Ovary (tissue), 9 donors: Measurements from ENCODE around the gene SAMD4A. TPM values are rescaled to one million over a fixed set of nuclear protein-coding genes. Genes with fewer than 3 reads are reported as not detected.

Source experiments
- DNase-seq, 5 donors: peaks; one replicate each; pipeline ENCODE4 v3.0.0-alpha.2; 2019 to 2020
- H3K27ac ChIP-seq, 2 donors: fragments of 200-600 bp; one replicate each; pipeline versions ENCODE4 v1.5.1 to v1.8.0; 2019 to 2022
- H3K27me3 ChIP-seq: fragments of 200-600 bp; one replicate; pipeline ENCODE4 v1.8.0; 2022
- H3K36me3 ChIP-seq: fragments of 200-600 bp; sonication (generic); one replicate; pipeline ENCODE4 v1.5.1; 2019
- H3K4me1 ChIP-seq: one replicate; pipeline ENCODE4 v1.8.1; 2013; ENCODE audit warnings: mild to moderate bottlenecking, moderate library complexity; ENCODE audit not compliant: insufficient read depth
- H3K4me3 ChIP-seq: fragments of 200-600 bp; sonication (generic); one replicate; pipeline ENCODE4 v1.5.1; 2017
- H3K9me3 ChIP-seq, 2 donors: fragments of 200-600 bp in 1 of 2; sonication (generic) in 1 of 2; one replicate each; pipeline versions ENCODE4 v1.5.1 to v1.8.1; 2013 to 2019; ENCODE audit warnings: mild to moderate bottlenecking in 1 of 2, moderate library complexity in 1 of 2
- EP300 ChIP-seq: sonication (generic); formaldehyde crosslinking; IDR thresholded peaks from one replicate; pipeline ENCODE4 v1.6.1; 2017; ENCODE audit warnings: antibody characterized with exemption
- POLR2A ChIP-seq: fragments of 450-650 bp; IDR thresholded peaks from one replicate; pipeline ENCODE4 v1.6.1; 2017; ENCODE audit warnings: antibody characterized with exemption, mild to moderate bottlenecking, moderate library complexity
- WGBS, 3 donors: extraction: QIAGEN DNeasy Blood & Tissue Kit in 1 of 3; methylation state at CpG; one replicate each; pipeline versions ENCODE4 v1.1.5 to v1.1.7; 2013 to 2017; 5-methylcytosine and 5-hydroxymethylcytosine counted together
- intact Hi-C, 4 donors: fragments of 100-400 bp; cut with DNase I; formaldehyde crosslinking; loops; one replicate each; pipeline versions ENCODE4 v1.11.0 to v1.15.1; 2022 to 2023
- polyA plus RNA-seq, 2 donors: library from polyadenylated mRNA; stranded (reverse); fragments of 200-250 nt in 1 of 2; fragments of 350-450 nt in 1 of 2; fragmentation: Illumina TruSeq in 1 of 2; extraction: RNeasy Lipid Tissue Mini Kit (QIAGEN cat#74804) in 1 of 2; gene quantifications; one replicate each; pipeline ENCODE4 v1.2.3, GENCODE V29; 2013 to 2014
- total RNA-seq, 7 donors: library from RNA; depleted of rRNA in 2 of 7; stranded (reverse); fragments of >200 nt in 2 of 7; fragmentation: NEBNext Ultra II Directional in 3 of 7; extraction: Animal tissue kit (Norgen Biotek cat#: 25700) in 3 of 7; gene quantifications; one replicate each; pipeline versions ENCODE4 v1.1.0 to v1.2.4, GENCODE V29; 2016 to 2023
- TF ChIP-seq, protein P1 (sequence below), 3 donors: fragments of 450-650 bp in 2 of 3; fragments of 200-600 bp in 1 of 3; IDR thresholded peaks; one replicate each; pipeline versions ENCODE4 v1.5.1 to v1.8.0; 2016 to 2022; ENCODE audit warnings: antibody characterized with exemption in 3 of 3, mild to moderate bottlenecking in 1 of 3
- donor health status: DM: no; HTN: no; CAD: no; lungs with moderate emphysema.
- donor health status: DM: no; HTN: no; CAD: no.
- donor health status: Bipolar disorder and iron deficiency.
- donor health status: DM: yes; HTN: yes; CAD: no.
- donor health status: DM: no; HTN: no; CAD: no.
- donor health status: DM: yes; HTN: yes; CAD: no.

The SAMD4A gene
- total and polyA plus RNA-seq, 9 donors = 2.3 to 22.4 (median 7.3) TPM

DNA sequence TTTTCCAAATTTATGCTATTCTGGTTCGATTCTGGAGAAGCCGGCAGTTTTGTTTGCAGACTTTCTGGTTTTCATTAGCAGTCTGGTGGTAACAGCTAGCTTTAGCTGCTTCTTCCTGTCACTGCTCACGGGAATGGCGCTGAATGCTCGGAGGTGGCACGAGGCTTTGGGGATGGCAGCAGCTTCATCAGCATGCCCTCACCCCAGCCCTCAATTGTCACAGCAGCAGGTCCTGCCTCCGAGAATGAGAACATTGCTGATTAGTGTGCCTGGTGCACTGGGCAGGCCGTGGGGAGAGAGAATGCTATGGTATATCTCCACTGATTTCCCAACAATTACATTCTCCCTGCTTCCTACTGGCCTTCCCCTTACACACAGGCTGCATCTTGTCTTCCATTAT, 73.6 kb downstream of the SAMD4A start:
- Histone ChIP-seq H3K9me3 (no peaks in the 10 kb centered on the region), H3K27me3 (no peaks in the 10 kb centered on the region), H3K4me3 (no peak overlapping the region), H3K27ac (no peak overlapping the region), H3K4me1 (no peaks in the 10 kb centered on the region), H3K36me3 (no peaks in the 10 kb centered on the region)
- intact Hi-C loops = no loop called here
- no peak for DNase-seq
- WGBS, 3 donors = 86 to 92% (median 91%) methylated on average over 8 of the region's 8 CpGs
- TF ChIP-seq, protein P1, sequence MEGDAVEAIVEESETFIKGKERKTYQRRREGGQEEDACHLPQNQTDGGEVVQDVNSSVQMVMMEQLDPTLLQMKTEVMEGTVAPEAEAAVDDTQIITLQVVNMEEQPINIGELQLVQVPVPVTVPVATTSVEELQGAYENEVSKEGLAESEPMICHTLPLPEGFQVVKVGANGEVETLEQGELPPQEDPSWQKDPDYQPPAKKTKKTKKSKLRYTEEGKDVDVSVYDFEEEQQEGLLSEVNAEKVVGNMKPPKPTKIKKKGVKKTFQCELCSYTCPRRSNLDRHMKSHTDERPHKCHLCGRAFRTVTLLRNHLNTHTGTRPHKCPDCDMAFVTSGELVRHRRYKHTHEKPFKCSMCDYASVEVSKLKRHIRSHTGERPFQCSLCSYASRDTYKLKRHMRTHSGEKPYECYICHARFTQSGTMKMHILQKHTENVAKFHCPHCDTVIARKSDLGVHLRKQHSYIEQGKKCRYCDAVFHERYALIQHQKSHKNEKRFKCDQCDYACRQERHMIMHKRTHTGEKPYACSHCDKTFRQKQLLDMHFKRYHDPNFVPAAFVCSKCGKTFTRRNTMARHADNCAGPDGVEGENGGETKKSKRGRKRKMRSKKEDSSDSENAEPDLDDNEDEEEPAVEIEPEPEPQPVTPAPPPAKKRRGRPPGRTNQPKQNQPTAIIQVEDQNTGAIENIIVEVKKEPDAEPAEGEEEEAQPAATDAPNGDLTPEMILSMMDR (IDR thresholded peaks at IDR 0.05) = no peak
- no peak for TF ChIP-seq EP300
- TF ChIP-seq POLR2A = no peak

DNA sequence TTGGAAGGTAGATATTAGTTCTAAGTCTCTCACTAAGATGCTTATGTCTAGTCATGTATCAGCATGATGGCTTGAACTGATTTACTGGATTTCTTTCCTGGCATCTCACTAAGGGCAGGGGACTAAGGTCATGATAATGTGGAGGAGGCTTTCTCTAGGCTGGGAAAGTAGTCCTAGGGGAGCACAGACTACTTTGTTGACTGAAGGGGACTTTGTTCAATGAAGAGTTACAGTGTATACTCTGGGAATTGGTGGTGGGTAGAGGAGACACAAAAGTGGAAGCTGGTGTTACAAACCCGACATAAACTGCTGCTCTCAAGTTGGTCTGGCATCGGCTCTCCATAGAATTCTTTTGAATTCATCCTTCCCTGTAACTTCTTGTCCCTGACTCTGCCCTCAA, 75.2 kb downstream of the SAMD4A start:
- H3K4me1 ChIP-seq = peaks cover 3% of the 10 kb centered on the region
- intact Hi-C loops = no loop called here

DNA sequence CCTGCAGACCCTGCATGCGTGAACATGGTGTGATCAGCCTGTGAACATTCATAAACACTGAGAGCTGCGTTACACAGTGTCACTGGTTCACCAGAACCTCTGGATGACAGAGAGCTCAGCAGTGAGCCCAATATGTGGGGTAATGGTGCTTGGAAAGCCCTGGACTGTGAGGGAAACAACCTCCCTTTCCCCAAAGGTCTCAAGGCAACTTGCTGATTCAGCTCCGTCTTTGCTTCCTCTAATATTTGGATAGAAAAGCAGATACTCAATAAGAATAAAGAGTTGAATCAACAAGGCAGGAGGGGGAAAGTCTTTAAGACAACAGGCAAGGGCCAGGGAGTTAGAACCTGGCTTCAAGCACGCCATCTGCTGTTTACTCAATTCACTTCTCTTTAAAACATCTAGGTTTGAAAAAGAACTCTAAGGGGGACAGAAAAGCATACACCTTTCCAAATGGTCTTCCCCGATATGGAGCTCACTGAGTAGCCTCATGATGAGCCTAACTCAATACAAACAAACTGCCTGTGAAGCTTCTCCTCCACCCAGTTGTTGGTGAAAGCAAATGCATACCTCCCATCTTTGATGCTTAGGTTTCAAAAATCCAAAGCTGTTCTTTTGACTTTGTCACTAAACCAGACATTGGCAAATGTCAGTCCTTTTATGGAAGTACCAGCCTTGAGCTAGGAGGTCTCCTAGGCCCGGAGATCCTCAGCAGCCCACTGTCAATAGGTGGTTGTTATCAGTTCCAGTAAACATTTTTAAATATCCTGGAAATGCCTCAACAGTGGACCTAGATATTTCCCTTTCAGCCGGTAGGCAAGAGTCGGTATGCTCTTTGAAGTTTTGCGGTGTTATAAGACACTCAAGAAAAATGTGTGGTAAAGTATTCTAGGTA, 76.1 kb downstream of the SAMD4A start:
- Histone ChIP-seq H3K4me3 (no peak overlapping the region), H3K9me3 (no peaks in the 10 kb centered on the region), H3K36me3 (no peaks in the 10 kb centered on the region), H3K4me1 (peaks cover 3% of the 10 kb centered on the region), H3K27me3 (no peaks in the 10 kb centered on the region), H3K27ac (no peak overlapping the region)
- WGBS, 3 donors = 64 to 73% (median 68%) methylated on average over 9 of the region's 9 CpGs
- intact Hi-C loops = no loop called here
- TF ChIP-seq EP300 (no peak), POLR2A (no peak)
- TF ChIP-seq, protein P1 (IDR thresholded peaks at IDR 0.05) = no peak
- DNase-seq = no peak

More for the DNA sequence above, 75.2 kb downstream of the SAMD4A start:
- no peaks in the 10 kb centered on the region for H3K27me3 ChIP-seq
- TF ChIP-seq, protein P1 (IDR thresholded peaks at IDR 0.05) = no peak
- TF ChIP-seq POLR2A = no peak
- TF ChIP-seq EP300 = no peak
- no peak overlapping the region for H3K4me3 ChIP-seq
- no peak overlapping the region for H3K27ac ChIP-seq
- H3K9me3 ChIP-seq = no peaks in the 10 kb centered on the region
- no peak for DNase-seq
- H3K36me3 ChIP-seq = no peaks in the 10 kb centered on the region
- WGBS, 3 donors = 65 to 77% (median 69%) methylated on average over 2 of the region's 2 CpGs

DNA sequence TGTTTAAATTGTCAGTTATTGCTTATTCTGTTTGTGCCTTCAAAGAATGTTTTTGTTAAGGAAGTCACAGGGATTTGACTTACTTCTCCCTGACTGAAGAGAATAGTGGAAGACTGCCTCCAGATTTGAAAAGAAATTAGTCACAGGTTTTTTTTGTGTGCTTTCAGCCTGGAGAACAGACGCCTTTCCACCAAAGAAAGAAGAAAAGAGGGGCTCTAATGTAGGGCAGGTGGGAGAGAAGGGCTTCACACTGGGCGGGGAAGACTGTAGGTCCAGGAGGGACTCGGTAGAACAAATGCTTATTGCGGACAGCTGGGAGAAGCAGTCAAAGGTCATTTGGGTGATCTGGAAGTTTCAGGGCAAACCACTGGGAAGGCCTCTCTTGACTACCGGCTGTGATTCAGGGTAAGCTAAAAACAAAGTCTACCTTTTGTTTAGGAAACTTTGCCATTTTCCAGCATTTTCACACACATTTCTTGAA, 76.8 kb downstream of the SAMD4A start:
- H3K4me1 ChIP-seq = peaks cover 3% of the 10 kb centered on the region

More for the DNA sequence above, 76.8 kb downstream of the SAMD4A start:
- Histone ChIP-seq H3K27me3 (no peaks in the 10 kb centered on the region), H3K36me3 (no peaks in the 10 kb centered on the region), H3K4me3 (no peak overlapping the region), H3K9me3 (no peaks in the 10 kb centered on the region), H3K27ac (no peak overlapping the region)
- WGBS, 3 donors = 77 to 89% (median 78%) methylated on average over 5 of the region's 5 CpGs
- intact Hi-C loops = no loop called here
- TF ChIP-seq EP300 (no peak), POLR2A (no peak)
- TF ChIP-seq, protein P1 (IDR thresholded peaks at IDR 0.05) = no peak
- DNase-seq = no peak
